Pancreas (tissue), 10 donors: ENCODE results near the gene ACTN4. TPM values are rescaled to one million over a fixed set of nuclear protein-coding genes. Genes with fewer than 3 reads are reported as not detected.

Source experiments
- ATAC-seq, 4 donors: fragments of 200-7000 bp; cut with Tn5 transposase; one replicate each; pipeline versions ENCODE4 v1.8.0 to v1.9.1; 2020; ENCODE audit warnings: mild to moderate bottlenecking in 4 of 4, moderate library complexity in 4 of 4
- DNase-seq, 6 donors: peaks; one replicate each; pipeline ENCODE4 v3.0.0-alpha.2; 2020
- FAIRE-seq: peaks from 2 replicates; lab custom pipeline; 2012; peaks lifted over from hg19 to GRCh38; lab: Jason Lieb, UNC
- H3K27ac ChIP-seq, 4 donors: fragments of 200-600 bp; sonication (generic); 1 replicate in 3 of 4; 2 replicates in 1 of 4; pipeline versions ENCODE4 v1.5.0 to v1.8.0; 2020
- H3K27me3 ChIP-seq, 4 donors: fragments of 200-600 bp; one replicate each; pipeline ENCODE4 v1.8.0; 2021
- H3K36me3 ChIP-seq, 3 donors: fragments of 200-600 bp; sonication (generic) in 1 of 3; one replicate each; pipeline versions ENCODE4 v1.5.0 to v1.8.0; 2020 to 2021
- H3K4me1 ChIP-seq, 3 donors: fragments of 200-600 bp; one replicate each; pipeline ENCODE4 v1.8.0; 2021
- H3K4me3 ChIP-seq, 4 donors: fragments of 200-600 bp; sonication (generic) in 2 of 4; one replicate each; pipeline versions ENCODE4 v1.5.0 to v1.8.0; 2020 to 2021
- H3K9me3 ChIP-seq, 4 donors: fragments of 200-600 bp; one replicate each; pipeline ENCODE4 v1.8.0; 2021
- CTCF ChIP-seq, 4 donors: fragments of 200-600 bp; sonication (generic) in 3 of 4; IDR thresholded peaks; one replicate each; pipeline versions ENCODE4 v1.5.0 to v1.8.0; 2021; ENCODE audit warnings: antibody characterized with exemption in 4 of 4
- WGBS, 2 donors: extraction: QIAGEN DNeasy Blood & Tissue Kit; methylation state at CpG; one replicate each; pipeline ENCODE4 v1.1.7; 2013; 5-methylcytosine and 5-hydroxymethylcytosine counted together
- intact Hi-C, 3 donors: fragments of 100-400 bp; cut with DNase I; formaldehyde crosslinking; loops; one replicate each; pipeline versions ENCODE4 v1.11.1 to v1.14.2; 2022
- polyA plus RNA-seq, 2 donors: library from polyadenylated mRNA; stranded (reverse); fragments of 200-250 nt; gene quantifications; one replicate each; pipeline ENCODE4 v1.2.3, GENCODE V29; 2013
- total RNA-seq, 6 donors: library from RNA; stranded (reverse); fragmentation: NEBNext Ultra II Directional in 4 of 6; extraction: Animal tissue kit (Norgen Biotek cat#: 25700) in 4 of 6; gene quantifications; one replicate each; pipeline versions ENCODE4 v1.2.1 to v1.2.4, GENCODE V29; 2021 to 2023
- donor health status: healthy with polysubstance abuse.
- donor health status: DM: no; HTN: no; CAD: no; lungs with moderate emphysema.
- donor health status: DM: no; HTN: no; CAD: no.
- donor health status: control.
- donor health status: control.
- donor health status: Bipolar disorder and iron deficiency.
- donor health status: DM: yes; HTN: yes; CAD: no.
- donor health status: DM: no; HTN: no; CAD: no.
- donor health status: DM: no; HTN: no; CAD: no.
- donor health status: DM: yes; HTN: yes; CAD: no.

Gene ACTN4
- total and polyA plus RNA-seq, 8 donors, result 98.2 to 284 (median 187) TPM

- WGBS, 2 donors, result 59 to 67% methylated on average over 9 of the region's 9 CpGs
- peak overlapping the region; percentile 15 to 71 (median 38) for H3K27ac ChIP-seq
- no peak for FAIRE-seq
- no peak for DNase-seq
- intact Hi-C loops, result no loop called here
- no peaks in the 10 kb centered on the region for H3K9me3 ChIP-seq
- H3K4me1 ChIP-seq, result peaks cover 0 to 23% (median 5%) of the 10 kb centered on the region in 3 donors
- TF ChIP-seq CTCF (IDR thresholded peaks at IDR 0.05), result no peak
- no peaks in the 10 kb centered on the region for H3K27me3 ChIP-seq
- ATAC-seq, result no peak
- no peak overlapping the region for H3K4me3 ChIP-seq
- H3K36me3 ChIP-seq, result peaks cover 0 to 3% (median 0%) of the 10 kb centered on the region in 3 donors
These were observed 47.9 kb downstream of the ACTN4 start for GRCh38 chr19:38695317-38695683.

DNA sequence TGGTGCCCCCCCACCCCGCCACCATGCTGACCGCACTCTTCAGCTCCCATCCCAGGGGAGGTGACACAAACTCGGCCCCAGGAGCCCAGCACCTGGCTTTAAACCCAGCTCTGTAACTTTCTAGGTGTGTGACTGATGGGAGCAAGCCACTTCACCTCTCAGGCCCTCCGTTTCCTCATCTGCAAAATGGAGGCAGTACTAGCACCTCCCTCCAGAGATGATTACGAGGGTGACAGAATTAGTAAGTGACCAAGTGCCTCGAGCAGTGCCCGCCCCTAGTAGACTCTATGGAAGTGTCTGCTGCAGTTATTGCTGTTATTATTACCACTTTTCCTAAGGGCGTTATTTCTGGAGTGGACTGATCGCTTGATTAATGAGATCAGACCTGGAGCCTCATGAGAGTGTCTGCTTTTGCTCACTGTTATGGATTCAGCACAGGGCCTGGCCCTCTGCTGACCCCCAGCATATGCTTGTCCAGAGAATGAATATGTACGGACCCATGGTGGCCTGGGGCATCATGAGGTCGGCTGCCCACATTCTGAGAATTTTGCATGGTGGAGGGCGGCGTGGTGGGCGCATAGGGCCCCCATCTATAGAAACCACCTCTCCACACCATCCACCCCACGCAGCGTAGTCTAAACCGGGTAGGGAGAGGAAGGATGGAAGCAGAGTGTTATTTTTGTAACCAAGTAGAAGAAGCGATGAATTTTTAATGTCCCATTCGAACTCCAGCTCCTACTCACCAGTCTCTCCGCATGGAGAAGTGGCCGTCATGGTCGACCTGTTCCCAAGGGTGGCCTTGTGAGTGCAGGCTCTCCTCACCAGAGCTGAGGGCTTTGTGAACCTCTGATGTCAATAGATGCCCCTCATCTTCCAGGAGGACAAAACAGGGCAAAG, 48.6 kb downstream of the ACTN4 start:
- no peak for ATAC-seq
- DNase-seq, result no peak

GRCh38 chr19:38696729-38697055, 49.2 kb downstream of the ACTN4 start:
- H3K27ac ChIP-seq, result no peak overlapping the region

More for the DNA sequence above, 48.6 kb downstream of the ACTN4 start:
- Histone ChIP-seq H3K27me3 (no peaks in the 10 kb centered on the region), H3K36me3 (peaks cover 0 to 5% (median 2%) of the 10 kb centered on the region in 3 donors), H3K4me3 (no peak overlapping the region), H3K9me3 (no peaks in the 10 kb centered on the region), H3K27ac (peak overlapping the region in 3 of 4 donors; percentile 22 to 71 (median 55)), H3K4me1 (peaks cover 0 to 23% (median 5%) of the 10 kb centered on the region in 3 donors)
- TF ChIP-seq CTCF (IDR thresholded peaks at IDR 0.05), result no peak
- WGBS, 2 donors, result 84 to 86% methylated on average over 22 of the region's 22 CpGs
- intact Hi-C loops, result no loop called here
- FAIRE-seq, result no peak

DNA sequence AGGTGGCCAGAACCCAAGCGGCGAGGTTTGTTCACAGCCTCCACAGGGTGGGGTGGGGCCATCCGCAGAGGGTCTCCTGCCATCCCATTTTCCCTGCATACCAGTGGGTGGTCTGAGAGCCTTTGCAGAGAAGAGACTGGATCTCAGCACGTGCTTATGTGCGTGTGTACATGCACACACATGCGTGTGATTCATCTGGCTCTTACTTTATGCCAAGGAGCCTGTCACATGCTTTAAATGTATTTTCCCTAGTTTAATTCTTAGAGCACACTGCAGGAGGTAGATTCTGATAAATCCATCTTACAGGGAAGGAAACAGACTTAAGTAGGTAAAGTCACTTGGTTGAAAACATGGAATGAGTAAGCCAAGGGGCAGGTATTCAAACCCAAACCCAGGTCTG, 49.7 kb downstream of the ACTN4 start:
- H3K36me3 ChIP-seq, result peaks cover 0 to 15% (median 2%) of the 10 kb centered on the region in 3 donors
- WGBS, 2 donors, result 97 to 98% methylated on average over 6 of the region's 6 CpGs
- no peaks in the 10 kb centered on the region for H3K9me3 ChIP-seq
- no peak for ATAC-seq
- no peak for DNase-seq
- no peak for FAIRE-seq
- H3K4me1 ChIP-seq, result peaks cover 0 to 23% (median 5%) of the 10 kb centered on the region in 3 donors
- no peaks in the 10 kb centered on the region for H3K27me3 ChIP-seq
- TF ChIP-seq CTCF (IDR thresholded peaks at IDR 0.05), result no peak
- no peak overlapping the region for H3K27ac ChIP-seq
- intact Hi-C loops, result no loop called here
- H3K4me3 ChIP-seq, result no peak overlapping the region

More at GRCh38 chr19:38696729-38697055, 49.2 kb downstream of the ACTN4 start:
- peaks cover 0 to 23% (median 5%) of the 10 kb centered on the region in 3 donors for H3K4me1 ChIP-seq
- ATAC-seq, result no peak
- 84 to 87% methylated on average over 6 of the region's 6 CpGs for WGBS, 2 donors
- peaks cover 0 to 11% (median 2%) of the 10 kb centered on the region in 3 donors for H3K36me3 ChIP-seq
- FAIRE-seq, result no peak
- intact Hi-C loops, result no loop called here
- H3K27me3 ChIP-seq, result no peaks in the 10 kb centered on the region
- DNase-seq, result no peak
- TF ChIP-seq CTCF (IDR thresholded peaks at IDR 0.05), result no peak
- no peak overlapping the region for H3K4me3 ChIP-seq
- H3K9me3 ChIP-seq, result no peaks in the 10 kb centered on the region

GRCh38 chr19:38697641-38698071, 50.2 kb downstream of the ACTN4 start:
- Histone ChIP-seq H3K4me3 (no peak overlapping the region), H3K36me3 (peaks cover 0 to 15% (median 2%) of the 10 kb centered on the region in 3 donors), H3K4me1 (peaks cover 0 to 20% (median 5%) of the 10 kb centered on the region in 3 donors), H3K9me3 (no peaks in the 10 kb centered on the region), H3K27me3 (no peaks in the 10 kb centered on the region), H3K27ac (no peak overlapping the region)
- whole genome bisulfite sequencing, 2 donors, result 84% methylated on average over 11 of the region's 11 CpGs
- intact Hi-C loops, result no loop called here
- ATAC-seq (no peak), FAIRE-seq (no peak), DNase-seq (no peak)
- no peak for TF ChIP-seq CTCF (IDR thresholded peaks at IDR 0.05)
